Endothelial cell (in vitro differentiated cells): ENCODE data around the gene PPP1R37. TPM values are rescaled to one million over a fixed set of nuclear protein-coding genes. Genes with fewer than 3 reads are reported as not detected.

ENCODE experiments used
- DNase-seq: peaks from one replicate; pipeline ENCODE4 v3.0.0; 2021; ENCODE audit warnings: low spot score
- H3K27ac Mint-ChIP-seq: one replicate; pipeline ENCODE4 v1.8.0; 2021; ENCODE audit warnings: mixed read lengths, inconsistent platforms; ENCODE audit not compliant: unreplicated experiment
- H3K27me3 Mint-ChIP-seq: one replicate; pipeline ENCODE4 v1.8.0; 2021; ENCODE audit warnings: mild to moderate bottlenecking, moderate library complexity, mixed read lengths, inconsistent platforms; ENCODE audit not compliant: unreplicated experiment
- H3K36me3 Mint-ChIP-seq: one replicate; pipeline ENCODE4 v1.8.0; 2021; ENCODE audit warnings: mild to moderate bottlenecking, low read depth, mixed read lengths, inconsistent platforms; ENCODE audit not compliant: unreplicated experiment
- H3K4me1 Mint-ChIP-seq: one replicate; pipeline ENCODE4 v1.8.0; 2021; ENCODE audit warnings: mild to moderate bottlenecking, mixed read lengths, inconsistent platforms; ENCODE audit not compliant: unreplicated experiment
- H3K4me3 Mint-ChIP-seq: one replicate; pipeline ENCODE4 v1.8.0; 2021; ENCODE audit warnings: mild to moderate bottlenecking, mixed read lengths, inconsistent platforms; ENCODE audit not compliant: unreplicated experiment
- H3K9me3 Mint-ChIP-seq: one replicate; pipeline ENCODE4 v1.8.0; 2021; ENCODE audit warnings: mixed read lengths, inconsistent platforms; ENCODE audit not compliant: unreplicated experiment
- CTCF ChIP-seq: fragments of 200-600 bp; sonication (generic); IDR thresholded peaks from one replicate; pipeline ENCODE4 v1.5.0; 2021; ENCODE audit warnings: antibody characterized with exemption; ENCODE audit not compliant: unreplicated experiment
- total RNA-seq: library from RNA; stranded (reverse); fragmentation: NEBNext Ultra II Directional; extraction: Animal tissue kit (Norgen Biotek cat#: 25700); gene quantifications from one replicate; pipeline ENCODE4 v1.2.1, GENCODE V29; 2021; ENCODE audit not compliant: unreplicated experiment

Gene PPP1R37
- total RNA-seq, 1 donor from 2014 or later = 34.7 TPM

- Mint-ChIP-seq H3K4me3 (peak within 1 kb of the TSS; percentile 59), H3K9me3 (no peaks in the 10 kb centered on the region), H3K4me1 (peaks cover 8% of the 10 kb centered on the region), H3K27me3 (peaks cover 13% of the 10 kb centered on the region), H3K36me3 (no peaks in the 10 kb centered on the region), H3K27ac (peak within 1 kb of the TSS; percentile 71)
- peak; percentile 47 for DNase-seq
- TF ChIP-seq CTCF = no peak
These were observed 16.7 kb upstream of the PPP1R37 start, which contains the start of gene ZNF296 for GRCh38 chr19:45076029-45076850. TSS of gene ZNF296 (minus strand) at chr19:45076478. CDS start at chr19:45076373, 105 bp downstream.

GRCh38 chr19:45076851-45077730, 15.9 kb upstream of the PPP1R37 start:
- peak overlapping the region; percentile 71 for H3K27ac Mint-ChIP-seq
- peak overlapping the region; percentile 59 for H3K4me3 Mint-ChIP-seq
- peaks cover 4% of the 10 kb centered on the region for H3K36me3 Mint-ChIP-seq
- H3K4me1 Mint-ChIP-seq = peaks cover 12% of the 10 kb centered on the region
- TF ChIP-seq CTCF = no peak
- no peak for DNase-seq
- no peaks in the 10 kb centered on the region for H3K9me3 Mint-ChIP-seq
- H3K27me3 Mint-ChIP-seq = peaks cover 13% of the 10 kb centered on the region

GRCh38 chr19:45078390-45079062, 14.5 kb upstream of the PPP1R37 start:
- Mint-ChIP-seq H3K36me3 (peaks cover 6% of the 10 kb centered on the region), H3K4me1 (peaks cover 13% of the 10 kb centered on the region), H3K9me3 (no peaks in the 10 kb centered on the region), H3K4me3 (peak overlapping the region; percentile 99), H3K27me3 (peaks cover 13% of the 10 kb centered on the region), H3K27ac (no peak overlapping the region)
- DNase-seq = no peak
- TF ChIP-seq CTCF = no peak

GRCh38 chr19:45079063-45079910, 13.7 kb upstream of the PPP1R37 start, which contains the start of gene GEMIN7:
TSS of gene GEMIN7 (plus strand) at chr19:45079260. CDS start at chr19:45090115, 10,855 bp downstream.
- peak within 1 kb of the TSS; percentile 67 for H3K27ac Mint-ChIP-seq
- no peak for TF ChIP-seq CTCF
- DNase-seq = peak; percentile 84
- H3K27me3 Mint-ChIP-seq = peaks cover 13% of the 10 kb centered on the region
- H3K36me3 Mint-ChIP-seq = peaks cover 6% of the 10 kb centered on the region
- peak within 1 kb of the TSS; percentile 99 for H3K4me3 Mint-ChIP-seq
- no peaks in the 10 kb centered on the region for H3K9me3 Mint-ChIP-seq
- H3K4me1 Mint-ChIP-seq = peaks cover 13% of the 10 kb centered on the region
